HG02798 (cell line): ENCODE data around the gene SMG6.

Experiments
- ATAC-seq: cut with Tn5 transposase; IDR thresholded peaks from one replicate; pipeline ENCODE4 v1.9.1; 2021; ENCODE audit warnings: mild to moderate bottlenecking; ENCODE audit not compliant: unreplicated experiment, poor library complexity

SMG6 gene

DNA sequence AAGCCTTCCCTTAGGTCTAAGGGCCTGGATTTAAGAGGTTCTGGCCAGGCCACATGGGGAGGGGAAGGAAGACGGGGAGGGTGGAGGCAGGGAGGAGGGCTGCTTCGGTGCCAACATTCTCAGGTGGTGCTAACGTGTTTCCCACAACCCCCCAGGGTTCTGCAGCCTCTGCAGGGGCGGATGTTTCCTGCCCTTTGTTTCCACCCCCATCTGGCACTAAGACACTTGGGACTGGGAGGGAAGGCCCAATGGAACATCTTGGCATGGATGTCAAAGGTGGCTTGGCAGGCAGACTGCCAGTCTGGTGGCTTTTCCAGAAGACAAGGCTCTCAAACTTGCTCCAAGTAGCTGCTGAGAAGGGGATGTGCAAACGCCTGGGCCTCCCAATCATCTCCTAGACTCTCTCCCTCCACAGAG, 236.0 kb downstream of the SMG6 start:
- ATAC-seq, result no peak

DNA sequence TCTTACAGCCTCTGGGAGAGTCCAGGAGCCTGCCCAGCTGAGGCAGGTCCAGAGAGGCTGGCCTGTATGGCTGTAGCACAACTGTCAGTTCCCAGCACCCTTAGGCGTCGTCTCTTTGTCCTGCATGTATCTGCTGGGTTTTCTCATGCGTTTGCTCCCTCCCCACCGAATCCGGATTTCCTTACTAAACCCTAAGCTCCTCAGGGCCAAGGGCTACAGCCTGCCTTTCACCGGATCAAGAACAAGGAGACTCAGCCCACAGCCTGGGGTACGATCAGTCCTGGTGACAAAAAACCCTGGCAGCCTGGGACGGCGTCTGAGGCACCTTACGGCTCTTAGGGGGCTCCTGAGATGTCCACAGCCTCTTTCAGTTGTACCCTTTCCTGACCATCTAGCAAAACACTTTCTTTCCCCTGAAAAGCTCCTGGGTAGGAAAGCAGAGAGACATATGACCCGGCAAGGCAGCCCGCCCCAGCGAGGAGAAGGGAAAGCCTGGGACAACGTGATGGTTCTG, 236.5 kb downstream of the SMG6 start:
- no peak for ATAC-seq

DNA sequence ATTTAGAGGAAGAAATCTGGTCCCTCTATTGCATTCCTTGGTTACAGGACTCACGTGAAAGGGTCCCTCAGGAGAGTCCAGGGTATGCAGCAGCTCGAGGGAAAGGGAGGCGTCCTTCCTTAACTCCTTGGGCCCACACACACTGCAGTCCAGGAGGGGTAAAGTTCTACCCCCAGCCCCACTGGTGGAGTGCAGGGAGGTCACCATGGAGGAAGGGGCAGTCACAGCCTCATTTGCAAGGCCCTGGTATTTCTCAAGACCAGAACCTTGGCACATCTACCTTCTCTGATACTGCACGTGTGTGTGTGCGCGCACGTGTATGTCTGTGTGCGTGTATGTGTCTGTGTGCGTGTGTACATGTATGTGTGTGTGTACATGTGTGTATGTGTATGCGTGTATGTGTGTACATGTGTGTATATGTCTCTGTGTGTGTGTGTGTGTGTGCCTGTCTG, 237.6 kb downstream of the SMG6 start:
- ATAC-seq, result no peak

DNA sequence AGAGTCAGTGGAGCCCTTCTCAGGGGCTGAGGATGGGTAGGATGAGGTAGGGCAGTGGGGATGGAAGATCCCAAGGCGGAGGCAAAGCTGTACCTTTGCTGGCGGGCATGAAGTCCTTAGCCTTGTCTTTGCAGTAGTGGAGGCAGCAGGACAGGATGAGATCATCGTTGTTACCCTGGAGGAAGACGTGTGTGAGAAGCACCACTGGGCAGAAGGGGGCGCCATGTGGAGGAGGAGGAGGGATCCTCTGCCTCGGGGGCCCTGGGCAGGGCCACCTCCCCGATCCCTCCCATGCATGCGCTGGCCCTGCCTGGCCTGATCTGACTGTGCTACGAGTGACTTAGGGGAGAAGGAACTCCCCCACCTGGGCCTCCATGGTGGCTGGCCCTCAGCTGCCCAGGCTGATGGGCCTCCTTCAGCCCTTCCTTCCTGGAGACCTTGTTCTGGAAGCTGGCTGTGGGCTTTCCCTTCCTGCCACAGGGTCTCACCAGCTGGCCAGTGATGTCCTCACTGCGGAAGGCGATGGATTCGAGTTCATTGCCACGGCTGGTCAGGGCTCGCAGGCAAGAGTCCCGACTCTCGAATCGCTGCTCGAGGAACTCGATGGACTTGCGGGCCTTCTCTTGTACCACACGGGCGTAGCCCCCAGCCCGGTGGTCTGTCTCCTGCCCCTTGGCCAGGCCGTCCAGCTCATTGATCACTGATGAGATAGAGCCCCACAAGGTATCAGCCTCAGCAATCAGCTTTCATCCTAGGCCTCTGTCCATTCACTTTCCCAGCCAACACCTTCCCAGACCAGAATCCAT, 238.4 kb downstream of the SMG6 start:
- ATAC-seq, result no peak

DNA sequence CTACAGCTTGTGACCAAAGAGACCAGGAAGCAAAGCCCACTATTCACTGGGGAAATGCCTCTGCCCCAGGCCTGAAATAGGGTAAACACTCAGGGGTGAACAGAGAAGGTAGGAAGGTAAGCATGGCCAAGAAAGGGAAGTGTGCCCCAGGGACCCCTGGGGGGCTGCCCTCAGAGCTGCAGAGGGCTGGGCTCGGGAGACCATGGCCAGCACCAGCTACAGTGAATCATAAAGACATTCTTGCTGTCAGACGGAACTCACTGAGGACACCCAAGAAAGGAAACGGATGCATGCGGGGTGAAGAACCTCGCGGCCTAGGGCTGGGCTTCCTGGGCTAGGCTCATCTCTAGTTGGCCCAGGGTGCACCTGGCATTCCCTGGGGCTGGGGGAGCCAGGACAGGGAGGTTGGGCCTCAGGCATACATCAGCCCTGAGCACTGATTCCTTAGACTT, 239.0 kb downstream of the SMG6 start:
- no peak for ATAC-seq

DNA sequence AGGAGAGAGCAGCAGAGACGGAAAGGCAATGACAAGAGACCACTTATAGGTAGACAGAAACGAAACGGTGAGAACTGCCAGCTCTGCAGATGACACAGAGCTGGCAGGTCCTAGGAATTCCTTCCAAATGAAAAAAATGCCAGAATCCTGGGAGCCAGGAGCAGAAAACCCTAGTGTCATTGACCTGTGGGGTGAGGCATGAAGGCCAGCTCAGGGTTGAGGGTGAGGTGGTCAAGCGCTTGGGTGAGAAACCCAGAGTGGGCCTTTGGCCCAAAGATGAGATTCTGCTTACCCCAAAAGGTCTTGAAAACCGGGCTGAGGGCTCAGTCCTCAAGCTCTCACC, 239.5 kb downstream of the SMG6 start:
- no peak for ATAC-seq

DNA sequence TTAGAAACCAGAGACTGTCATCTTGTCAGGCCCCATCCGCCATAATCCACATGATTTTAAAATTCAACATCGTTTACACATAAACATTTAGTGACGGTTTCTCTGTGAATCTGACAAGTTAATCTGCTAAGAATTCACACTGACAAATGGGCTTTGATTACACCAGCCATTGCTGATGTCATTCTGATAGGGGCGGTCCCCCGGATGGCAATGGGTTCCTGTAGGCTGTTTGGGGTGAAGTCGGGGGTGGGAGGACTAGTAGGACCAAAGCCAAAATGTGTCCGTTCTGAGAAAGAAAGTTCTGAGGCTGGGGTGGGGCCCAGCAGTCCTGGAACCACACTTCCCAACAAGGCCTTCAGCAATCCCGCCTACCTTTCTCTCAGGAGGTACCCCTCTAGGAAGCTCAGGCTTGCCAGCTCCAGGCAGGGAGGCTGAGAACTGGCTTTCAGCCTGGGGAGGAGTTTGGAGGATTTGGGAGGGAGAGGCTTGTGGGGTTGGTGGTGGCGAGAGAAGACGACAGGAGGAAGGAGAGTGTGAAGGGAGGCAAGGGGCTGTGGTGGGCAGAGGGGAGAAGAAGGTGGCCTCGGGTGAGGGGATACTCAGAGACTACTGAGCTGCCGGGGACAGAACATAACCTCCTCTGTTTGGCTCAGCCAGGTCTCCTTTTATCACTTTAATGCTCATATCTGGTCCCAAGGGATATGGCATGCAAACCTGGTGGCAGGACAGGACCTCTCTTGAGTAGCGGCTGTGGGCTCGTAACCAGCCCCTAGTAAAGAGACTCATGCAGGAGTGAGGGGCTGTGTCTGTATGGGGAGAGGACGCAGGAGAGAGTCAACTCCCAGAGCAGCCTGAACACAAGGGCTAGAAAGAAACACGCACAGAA, 240.1 kb downstream of the SMG6 start:
- ATAC-seq, result no peak

DNA sequence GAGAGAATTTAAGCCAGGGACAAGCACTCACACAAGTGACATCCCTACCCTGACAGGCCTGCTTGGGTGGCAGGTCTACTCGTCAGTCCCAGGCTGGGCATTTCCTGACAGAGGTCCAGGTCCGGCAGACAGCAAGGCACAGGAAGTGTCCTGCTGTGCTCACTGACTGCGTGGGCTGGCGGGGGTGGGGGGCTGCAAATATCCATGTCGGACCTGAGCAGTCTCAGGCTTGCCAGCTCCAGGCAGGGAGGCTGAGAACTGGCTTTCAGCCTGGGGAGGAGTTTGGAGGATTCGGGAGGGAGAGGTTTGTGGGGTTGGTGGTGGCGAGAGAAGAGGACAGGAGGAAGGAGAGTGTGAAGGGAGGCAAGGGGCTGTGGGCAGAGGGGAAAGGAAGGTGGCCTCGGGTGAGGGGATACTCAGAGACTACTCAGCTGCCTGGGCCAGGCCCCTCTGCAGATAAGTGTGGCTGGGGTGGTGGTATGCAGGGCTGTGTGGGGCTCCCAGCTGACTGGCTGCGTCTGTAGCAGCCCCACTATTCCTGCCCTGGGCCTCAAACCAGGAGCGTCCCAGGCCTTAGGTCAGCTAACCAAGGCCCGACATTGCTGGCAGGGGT, 240.9 kb downstream of the SMG6 start:
- no peak for ATAC-seq

DNA sequence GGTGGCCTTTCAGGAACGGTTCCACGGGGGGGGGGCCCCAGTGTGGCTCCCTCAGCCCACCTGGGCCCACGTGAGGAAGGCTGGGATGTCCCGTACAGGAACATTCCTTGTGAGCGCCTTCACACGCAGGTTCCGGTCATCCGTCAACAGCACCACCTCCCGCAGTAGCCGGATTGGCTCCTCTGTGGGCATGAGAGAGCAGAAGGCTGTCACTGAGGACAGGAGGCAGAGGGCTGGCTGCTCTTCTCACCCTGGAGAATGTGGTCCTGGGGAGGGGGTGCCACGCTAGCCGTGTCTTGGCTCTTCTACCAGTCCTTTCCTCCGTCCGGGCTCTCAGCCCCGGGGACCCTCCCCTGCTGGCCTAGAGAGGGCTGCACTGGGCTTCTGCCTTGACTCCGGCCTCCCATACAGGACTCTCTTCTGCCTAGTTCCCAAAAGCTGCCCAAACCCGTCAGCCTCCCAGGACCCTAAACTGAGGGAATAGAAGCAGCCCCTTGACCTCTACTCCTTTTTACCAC, 242.1 kb downstream of the SMG6 start:
- no peak for ATAC-seq

DNA sequence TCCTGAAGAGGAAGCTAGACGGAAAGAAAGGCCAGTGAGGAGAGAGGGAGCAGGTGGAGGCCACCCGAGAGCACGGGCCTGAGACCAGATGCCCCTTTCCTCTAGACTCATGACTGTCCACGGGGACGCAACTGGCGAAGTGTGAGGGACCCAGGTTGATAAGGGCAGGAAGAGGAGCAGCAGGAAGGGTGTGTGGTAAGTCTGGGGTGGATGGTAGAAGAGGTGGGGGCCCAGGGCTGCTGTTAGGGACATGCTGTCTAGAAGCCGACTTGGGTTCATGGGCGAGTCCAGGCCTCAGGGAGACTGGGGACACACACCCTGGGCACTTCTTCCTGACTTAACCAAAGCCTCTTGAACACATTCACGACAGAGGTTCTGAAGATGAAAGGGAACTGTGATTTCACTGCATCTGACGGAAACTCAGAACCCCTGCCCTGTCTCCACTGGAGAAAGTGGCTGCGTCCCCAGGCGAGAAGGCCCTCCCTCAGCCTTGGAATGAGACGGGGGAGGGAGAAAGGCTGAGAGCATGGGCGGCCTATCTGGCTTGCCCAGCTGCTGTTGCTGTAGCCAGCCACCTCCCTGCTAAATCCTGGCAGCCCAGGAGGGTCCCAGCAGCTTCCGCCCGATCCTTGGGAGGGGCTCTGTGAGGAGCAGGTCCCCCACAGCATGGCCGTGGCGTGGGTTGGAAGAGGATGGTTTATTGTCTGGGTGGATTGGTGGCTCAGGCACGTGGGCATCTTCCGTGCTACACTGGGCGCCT, 242.7 kb downstream of the SMG6 start:
- no peak for ATAC-seq

DNA sequence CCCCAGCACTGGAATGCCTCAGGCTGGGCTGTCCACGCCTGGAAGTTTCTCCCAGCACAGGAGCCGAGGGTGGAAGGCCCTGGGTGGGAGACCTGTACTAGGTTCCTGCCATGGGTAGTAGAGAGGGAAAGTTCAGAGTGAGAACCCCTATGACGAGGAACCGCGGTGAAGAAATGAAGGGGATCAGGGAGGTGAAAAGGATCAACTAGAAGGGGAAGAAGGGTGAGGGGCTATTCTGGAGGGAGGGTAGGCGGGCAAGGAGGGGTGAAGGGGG, 243.3 kb downstream of the SMG6 start:
- ATAC-seq, result no peak

DNA sequence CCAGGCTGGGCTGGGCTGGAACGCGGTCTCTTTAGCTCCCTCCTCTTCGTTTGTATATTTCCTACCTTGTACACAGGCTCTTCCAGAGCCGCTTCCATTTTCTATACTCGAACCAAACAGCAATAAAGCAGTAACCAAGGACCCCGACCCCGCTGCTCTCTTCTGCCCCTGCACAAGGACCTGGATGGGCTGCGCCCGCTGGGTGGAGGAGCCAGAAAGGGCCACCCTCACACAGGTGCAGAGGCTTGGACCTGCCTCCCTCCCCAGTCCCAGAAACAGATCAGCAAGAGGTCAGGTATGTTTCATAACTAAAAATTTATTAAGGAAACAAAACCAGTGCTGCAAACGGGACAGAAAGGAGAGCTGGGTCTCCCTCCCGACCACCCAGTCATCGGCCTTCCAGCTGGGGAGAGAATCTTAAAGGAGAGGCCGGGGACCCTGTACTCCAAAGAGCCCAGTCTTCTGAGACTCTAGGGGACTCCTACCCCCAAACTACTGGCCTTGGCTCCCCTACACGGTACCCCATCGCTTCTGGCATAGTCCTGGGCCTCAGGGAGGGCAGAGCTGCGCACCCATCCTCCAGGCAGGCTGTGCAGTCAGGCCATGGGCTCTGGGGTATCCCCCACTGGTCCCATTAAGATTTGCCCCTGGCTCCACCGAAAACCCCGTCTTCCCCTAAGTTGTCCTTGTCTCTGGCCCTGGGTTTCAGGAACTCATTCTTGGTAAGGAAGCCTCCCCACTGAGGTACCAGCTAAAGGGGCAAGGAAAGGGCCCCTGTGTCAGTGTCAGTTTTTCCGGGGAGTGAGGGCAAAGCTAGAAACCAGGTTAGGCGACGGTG, 243.8 kb downstream of the SMG6 start:
- ATAC-seq, result no peak

DNA sequence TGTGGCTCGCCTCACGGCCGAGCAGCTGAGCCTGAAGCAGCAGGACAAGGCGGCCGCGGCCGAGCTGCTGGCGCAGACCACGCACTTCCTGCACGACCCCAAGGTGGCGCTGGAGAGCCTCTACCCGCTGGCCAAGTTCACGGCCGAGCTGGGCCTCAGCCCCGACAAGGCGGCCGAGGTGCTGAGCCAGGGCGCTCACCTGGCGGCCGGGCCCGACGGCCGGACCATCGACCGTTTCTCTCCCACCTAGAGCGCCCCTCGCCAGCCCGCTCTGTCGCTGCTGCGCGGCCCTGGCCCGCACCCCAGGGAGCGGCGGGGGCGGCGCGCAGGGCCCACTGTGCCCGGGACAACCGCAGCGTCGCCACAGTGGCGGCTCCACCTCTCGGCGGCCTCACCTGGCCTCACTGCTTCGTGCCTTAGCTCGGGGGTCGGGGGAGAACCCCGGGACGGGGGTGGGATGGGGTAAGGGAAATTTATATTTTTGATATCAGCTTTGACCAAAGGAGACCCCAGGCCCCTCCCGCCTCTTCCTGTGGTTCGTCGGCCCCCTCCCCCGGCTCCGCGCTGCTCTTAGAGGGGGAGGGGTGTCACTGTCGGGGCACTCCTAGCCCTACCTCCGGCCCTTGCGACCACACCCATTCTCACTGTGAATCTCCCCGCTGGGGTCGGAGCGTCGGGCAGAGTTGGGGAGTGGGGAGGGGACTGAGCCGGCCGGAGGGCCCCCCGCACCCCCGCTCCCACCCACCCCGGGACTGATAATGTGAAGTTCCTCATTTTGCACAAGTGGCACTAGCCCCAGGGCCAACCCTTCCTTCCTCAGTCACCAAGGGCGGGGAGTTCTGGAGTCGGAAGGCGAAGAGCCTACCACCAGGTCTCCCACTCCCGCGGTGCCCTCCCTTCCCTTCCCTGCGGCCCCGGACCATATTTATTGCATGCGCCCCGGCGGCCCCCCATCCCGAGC, 244.7 kb downstream of the SMG6 start:
- no peak for ATAC-seq

DNA sequence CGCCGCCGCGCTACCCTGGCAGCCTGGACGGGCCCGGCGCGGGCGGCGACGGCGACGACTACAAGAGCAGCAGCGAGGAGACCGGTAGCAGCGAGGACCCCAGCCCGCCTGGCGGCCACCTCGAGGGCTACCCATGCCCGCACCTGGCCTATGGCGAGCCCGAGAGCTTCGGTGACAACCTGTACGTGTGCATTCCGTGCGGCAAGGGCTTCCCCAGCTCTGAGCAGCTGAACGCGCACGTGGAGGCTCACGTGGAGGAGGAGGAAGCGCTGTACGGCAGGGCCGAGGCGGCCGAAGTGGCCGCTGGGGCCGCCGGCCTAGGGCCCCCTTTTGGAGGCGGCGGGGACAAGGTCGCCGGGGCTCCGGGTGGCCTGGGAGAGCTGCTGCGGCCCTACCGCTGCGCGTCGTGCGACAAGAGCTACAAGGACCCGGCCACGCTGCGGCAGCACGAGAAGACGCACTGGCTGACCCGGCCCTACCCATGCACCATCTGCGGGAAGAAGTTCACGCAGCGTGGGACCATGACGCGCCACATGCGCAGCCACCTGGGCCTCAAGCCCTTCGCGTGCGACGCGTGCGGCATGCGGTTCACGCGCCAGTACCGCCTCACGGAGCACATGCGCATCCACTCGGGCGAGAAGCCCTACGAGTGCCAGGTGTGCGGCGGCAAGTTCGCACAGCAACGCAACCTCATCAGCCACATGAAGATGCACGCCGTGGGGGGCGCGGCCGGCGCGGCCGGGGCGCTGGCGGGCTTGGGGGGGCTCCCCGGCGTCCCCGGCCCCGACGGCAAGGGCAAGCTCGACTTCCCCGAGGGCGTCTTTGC, 245.6 kb downstream of the SMG6 start:
- no peak for ATAC-seq

DNA sequence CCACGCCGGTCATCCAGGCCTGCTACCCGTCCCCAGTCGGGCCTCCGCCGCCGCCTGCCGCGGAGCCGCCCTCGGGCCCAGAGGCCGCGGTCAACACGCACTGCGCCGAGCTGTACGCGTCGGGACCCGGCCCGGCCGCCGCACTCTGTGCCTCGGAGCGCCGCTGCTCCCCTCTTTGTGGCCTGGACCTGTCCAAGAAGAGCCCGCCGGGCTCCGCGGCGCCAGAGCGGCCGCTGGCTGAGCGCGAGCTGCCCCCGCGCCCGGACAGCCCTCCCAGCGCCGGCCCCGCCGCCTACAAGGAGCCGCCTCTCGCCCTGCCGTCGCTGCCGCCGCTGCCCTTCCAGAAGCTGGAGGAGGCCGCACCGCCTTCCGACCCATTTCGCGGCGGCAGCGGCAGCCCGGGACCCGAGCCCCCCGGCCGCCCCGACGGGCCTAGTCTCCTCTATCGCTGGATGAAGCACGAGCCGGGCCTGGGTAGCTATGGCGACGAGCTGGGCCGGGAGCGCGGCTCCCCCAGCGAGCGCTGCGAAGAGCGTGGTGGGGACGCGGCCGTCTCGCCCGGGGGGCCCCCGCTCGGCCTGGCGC, 246.3 kb downstream of the SMG6 start:
- ATAC-seq, result no peak

DNA sequence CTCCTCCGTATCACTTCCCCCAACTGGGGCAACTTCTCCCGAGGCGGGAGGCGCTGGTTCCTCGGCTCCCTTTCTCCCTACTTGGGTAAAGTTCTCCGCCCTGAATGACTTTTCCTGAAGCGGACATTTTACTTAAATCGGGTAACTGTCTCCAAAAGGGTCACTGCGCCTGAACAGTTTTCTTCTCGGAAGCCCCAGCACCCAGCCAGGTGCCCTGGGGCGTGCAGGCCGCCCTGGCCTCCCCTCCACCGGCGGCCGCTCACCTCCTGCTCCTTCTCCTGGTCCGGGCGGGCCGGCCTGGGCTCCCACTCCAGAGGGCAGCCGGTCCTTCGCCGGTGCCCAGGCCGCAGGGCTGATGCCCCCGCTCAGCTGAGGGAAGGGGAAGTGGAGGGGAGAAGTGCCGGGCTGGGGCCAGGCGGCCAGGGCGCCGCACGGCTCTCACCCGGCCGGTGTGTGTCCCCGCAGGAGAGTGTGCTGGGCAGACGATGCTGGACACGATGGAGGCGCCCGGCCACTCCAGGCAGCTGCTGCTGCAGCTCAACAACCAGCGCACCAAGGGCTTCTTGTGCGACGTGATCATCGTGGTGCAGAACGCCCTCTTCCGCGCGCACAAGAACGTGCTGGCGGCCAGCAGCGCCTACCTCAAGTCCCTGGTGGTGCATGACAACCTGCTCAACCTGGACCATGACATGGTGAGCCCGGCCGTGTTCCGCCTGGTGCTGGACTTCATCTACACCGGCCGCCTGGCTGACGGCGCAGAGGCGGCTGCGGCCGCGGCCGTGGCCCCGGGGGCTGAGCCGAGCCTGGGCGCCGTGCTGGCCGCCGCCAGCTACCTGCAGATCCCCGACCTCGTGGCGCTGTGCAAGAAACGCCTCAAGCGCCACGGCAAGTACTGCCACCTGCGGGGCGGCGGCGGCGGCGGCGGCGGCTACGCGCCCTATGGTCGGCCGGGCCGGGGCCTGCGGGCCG, 247.1 kb downstream of the SMG6 start:
- ATAC-seq, result no peak
